Activated effector memory CD4-positive, alpha-beta T cell treated with anti-CD3 and anti-CD28 coated beads, Interleukin-2, amount 50 U/mL, for 16 hours (primary cell): ENCODE data around the gene CRIP1.

Source experiments
- DNase-seq: peaks from one replicate; pipeline ENCODE4 v3.0.0-alpha.2; 2020

Gene CRIP1

GRCh38 chr14:105452963-105453362 is 33.7 kb upstream of the CRIP1 start:
- no peak for DNase-seq

GRCh38 chr14:105453847-105454246 is 32.8 kb upstream of the CRIP1 start:
- DNase-seq = no peak

GRCh38 chr14:105455086-105455640 is 31.5 kb upstream of the CRIP1 start:
- DNase-seq = no peak

GRCh38 chr14:105455766-105456660 is 30.7 kb upstream of the CRIP1 start:
- DNase-seq = no peak

GRCh38 chr14:105456736-105457617 is 29.7 kb upstream of the CRIP1 start:
- DNase-seq = no peak

- no peak for DNase-seq
These were observed 28.7 kb upstream of the CRIP1 start for GRCh38 chr14:105458010-105458409.

- DNase-seq = no peak
These were observed 28.1 kb upstream of the CRIP1 start for GRCh38 chr14:105458571-105458970.

- DNase-seq = no peak
These were observed 26.6 kb upstream of the CRIP1 start for GRCh38 chr14:105460116-105460515.

GRCh38 chr14:105460616-105461015 is 26.1 kb upstream of the CRIP1 start:
- no peak for DNase-seq

GRCh38 chr14:105461903-105462302 is 24.8 kb upstream of the CRIP1 start:
- no peak for DNase-seq

- no peak for DNase-seq
These were observed 22.2 kb upstream of the CRIP1 start for GRCh38 chr14:105464501-105464900.

GRCh38 chr14:105465209-105466031 is 21.3 kb upstream of the CRIP1 start:
- no peak for DNase-seq

GRCh38 chr14:105466531-105467248 is 20.0 kb upstream of the CRIP1 start:
- no peak for DNase-seq

- no peak for DNase-seq
These were observed 19.3 kb upstream of the CRIP1 start for GRCh38 chr14:105467249-105467941.

- no peak for DNase-seq
These were observed 18.7 kb upstream of the CRIP1 start for GRCh38 chr14:105467942-105468471.

GRCh38 chr14:105468621-105469241 is 18.0 kb upstream of the CRIP1 start:
- no peak for DNase-seq

- no peak for DNase-seq
These were observed 17.0 kb upstream of the CRIP1 start for GRCh38 chr14:105469456-105470349.

- no peak for DNase-seq
These were observed 16.1 kb upstream of the CRIP1 start for GRCh38 chr14:105470350-105471296.
